Gastroesophageal sphincter (tissue), 4 donors: ENCODE data around the gene FURIN. TPM values are rescaled to one million over a fixed set of nuclear protein-coding genes. Genes with fewer than 3 reads are reported as not detected.
A peak's percentile ranks its signal among the peaks of the same experiment; 100 is the strongest.
"Not testable (repeated sequence)": the region's sequence is repeated elsewhere in the genome, so short reads cannot be mapped to it uniquely, and the experiment has no call there.

Source experiments
- ATAC-seq: fragments of 150-250 bp; one replicate; pipeline ENCODE4 v1.9.1; 2016; ENCODE audit warnings: mild to moderate bottlenecking, moderate library complexity
- H3K27ac ChIP-seq, 4 donors: fragments of 200-600 bp; sonication (generic) in 3 of 4; 1 replicate in 3 of 4; 2 replicates in 1 of 4; pipeline ENCODE4 v1.5.1; 2016 to 2019
- H3K27me3 ChIP-seq: fragments of 200-600 bp; sonication (generic); one replicate; pipeline ENCODE4 v1.5.1; 2019
- H3K36me3 ChIP-seq, 2 donors: fragments of 200-600 bp; sonication (generic); one replicate each; pipeline ENCODE4 v1.5.1; 2019; ENCODE audit warnings: control low read depth in 1 of 2
- H3K4me1 ChIP-seq, 3 donors: fragments of 200-600 bp; sonication (generic); 1 replicate in 2 of 3; 2 replicates in 1 of 3; pipeline ENCODE4 v1.5.1; 2016 to 2019; ENCODE audit warnings: control low read depth in 2 of 3
- H3K4me3 ChIP-seq, 2 donors: fragments of 200-600 bp; sonication (generic); one replicate each; pipeline ENCODE4 v1.5.1; 2019; ENCODE audit warnings: mild to moderate bottlenecking in 1 of 2, moderate library complexity in 1 of 2
- H3K9me3 ChIP-seq, 3 donors: fragments of 200-600 bp; sonication (generic); one replicate each; pipeline ENCODE4 v1.5.1; 2017 to 2019; ENCODE audit warnings: control low read depth in 2 of 3
- CTCF ChIP-seq, 4 experiments: fragments of 200-600 bp in 2 of 4; fragments of 450-650 bp in 2 of 4; sonication (generic) in 1 of 4; IDR thresholded peaks; one replicate each; pipeline ENCODE4 v1.5.1; 2017 to 2019; ENCODE audit warnings: antibody characterized with exemption in 4 of 4, mild to moderate bottlenecking in 2 of 4, moderate library complexity in 2 of 4
- EP300 ChIP-seq: sonication (generic); formaldehyde crosslinking; IDR thresholded peaks from one replicate; pipeline ENCODE4 v1.6.1; 2017; ENCODE audit warnings: antibody characterized with exemption, mild to moderate bottlenecking
- POLR2A ChIP-seq, 2 donors: fragments of 450-650 bp; IDR thresholded peaks; one replicate each; pipeline ENCODE4 v1.6.1; 2017; ENCODE audit warnings: antibody characterized with exemption in 2 of 2, mild to moderate bottlenecking in 2 of 2, moderate library complexity in 1 of 2
- POLR2AphosphoS5 ChIP-seq: sonication (generic); formaldehyde crosslinking; IDR thresholded peaks from one replicate; pipeline ENCODE4 v1.6.1; 2017; ENCODE audit warnings: antibody characterized with exemption
- WGBS, 2 donors: methylation state at CpG; one replicate each; pipeline ENCODE4 v1.1.5; 2018; ENCODE audit warnings: low coverage in 1 of 2; 5-methylcytosine and 5-hydroxymethylcytosine counted together
- total RNA-seq, 4 donors: library from RNA; depleted of rRNA; stranded (reverse); fragments of >200 nt; gene quantifications; one replicate each; pipeline ENCODE4 v1.1.0, GENCODE V29; 2016

FURIN gene
- total RNA-seq, 4 donors from 2014 or later, result 34.1 to 75.4 (median 59.8) TPM

- Histone ChIP-seq H3K4me1 (no peaks in the 10 kb centered on the region), H3K36me3 (no peaks in the 10 kb centered on the region), H3K9me3 (no peaks in the 10 kb centered on the region), H3K27me3 (peaks cover 4% of the 10 kb centered on the region), H3K4me3 (no peak overlapping the region), H3K27ac (no peak overlapping the region)
- 61 to 94% methylated on average over 3 to 5 of the region's 5 CpGs for WGBS, 2 donors
- TF ChIP-seq POLR2AphosphoS5, result no peak
- no peak for TF ChIP-seq CTCF (IDR thresholded peaks at IDR 0.05)
- TF ChIP-seq EP300, result no peak
- TF ChIP-seq POLR2A (IDR thresholded peaks at IDR 0.05), result no peak
- no peak for ATAC-seq
Measured at GRCh38 chr15:90844696-90845095, 23.7 kb upstream of the FURIN start.

- Histone ChIP-seq H3K27ac (no peak overlapping the region), H3K9me3 (no peaks in the 10 kb centered on the region), H3K27me3 (peaks cover 4% of the 10 kb centered on the region), H3K4me1 (no peaks in the 10 kb centered on the region), H3K4me3 (no peak overlapping the region), H3K36me3 (no peaks in the 10 kb centered on the region)
- no peak for TF ChIP-seq CTCF (IDR thresholded peaks at IDR 0.05)
- no peak for TF ChIP-seq POLR2AphosphoS5
- TF ChIP-seq POLR2A (IDR thresholded peaks at IDR 0.05), result no peak
- TF ChIP-seq EP300, result no peak
- ATAC-seq, result peak; percentile 28
- 94 to 100% methylated on average over 2 of the region's 9 CpGs for WGBS, 2 donors
Measured at GRCh38 chr15:90845201-90845949, 23.0 kb upstream of the FURIN start.

- not testable (repeated sequence) for H3K4me3 ChIP-seq, H3K4me1 ChIP-seq, H3K27ac ChIP-seq, H3K36me3 ChIP-seq, H3K9me3 ChIP-seq, H3K27me3 ChIP-seq, ATAC-seq
- WGBS, 2 donors, result 100% methylated on average over 1 of the region's 1 CpG
Measured at GRCh38 chr15:90849424-90849823, 19.0 kb upstream of the FURIN start.

- Histone ChIP-seq H3K36me3 (no peaks in the 10 kb centered on the region), H3K27me3 (peaks cover 4% of the 10 kb centered on the region), H3K4me1 (no peaks in the 10 kb centered on the region), H3K4me3 (no peak overlapping the region), H3K27ac (no peak overlapping the region), H3K9me3 (no peaks in the 10 kb centered on the region)
- 75 to 80% methylated on average over 1 to 4 of the region's 6 CpGs for WGBS, 2 donors
- ATAC-seq, result no peak
- no peak for TF ChIP-seq POLR2AphosphoS5
- no peak for TF ChIP-seq POLR2A (IDR thresholded peaks at IDR 0.05)
- no peak for TF ChIP-seq EP300
- TF ChIP-seq CTCF (IDR thresholded peaks at IDR 0.05), result no peak
Measured at GRCh38 chr15:90851114-90851513, 17.3 kb upstream of the FURIN start.

GRCh38 chr15:90851940-90852339 lies 16.4 kb upstream of the FURIN start:
- Histone ChIP-seq H3K36me3 (no peaks in the 10 kb centered on the region), H3K27ac (no peak overlapping the region), H3K27me3 (peaks cover 4% of the 10 kb centered on the region), H3K9me3 (no peaks in the 10 kb centered on the region), H3K4me1 (no peaks in the 10 kb centered on the region), H3K4me3 (no peak overlapping the region)
- TF ChIP-seq POLR2AphosphoS5 (no peak), POLR2A (IDR thresholded peaks at IDR 0.05) (no peak), CTCF (IDR thresholded peaks at IDR 0.05) (no peak), EP300 (no peak)
- no peak for ATAC-seq
- WGBS, 2 donors, result 70 to 71% methylated on average over 3 to 5 of the region's 5 CpGs
